Measurements from ENCODE around the gene SCN4A.

SCN4A gene

GRCh38 chr17:64001763-64002529, 29.2 kb upstream of the SCN4A start:
- peak; percentile 8 for DNase-seq

- DNase-seq: peak; percentile 7
Observed at GRCh38 chr17:64001091-64001579, 28.4 kb upstream of the SCN4A start.

DNA sequence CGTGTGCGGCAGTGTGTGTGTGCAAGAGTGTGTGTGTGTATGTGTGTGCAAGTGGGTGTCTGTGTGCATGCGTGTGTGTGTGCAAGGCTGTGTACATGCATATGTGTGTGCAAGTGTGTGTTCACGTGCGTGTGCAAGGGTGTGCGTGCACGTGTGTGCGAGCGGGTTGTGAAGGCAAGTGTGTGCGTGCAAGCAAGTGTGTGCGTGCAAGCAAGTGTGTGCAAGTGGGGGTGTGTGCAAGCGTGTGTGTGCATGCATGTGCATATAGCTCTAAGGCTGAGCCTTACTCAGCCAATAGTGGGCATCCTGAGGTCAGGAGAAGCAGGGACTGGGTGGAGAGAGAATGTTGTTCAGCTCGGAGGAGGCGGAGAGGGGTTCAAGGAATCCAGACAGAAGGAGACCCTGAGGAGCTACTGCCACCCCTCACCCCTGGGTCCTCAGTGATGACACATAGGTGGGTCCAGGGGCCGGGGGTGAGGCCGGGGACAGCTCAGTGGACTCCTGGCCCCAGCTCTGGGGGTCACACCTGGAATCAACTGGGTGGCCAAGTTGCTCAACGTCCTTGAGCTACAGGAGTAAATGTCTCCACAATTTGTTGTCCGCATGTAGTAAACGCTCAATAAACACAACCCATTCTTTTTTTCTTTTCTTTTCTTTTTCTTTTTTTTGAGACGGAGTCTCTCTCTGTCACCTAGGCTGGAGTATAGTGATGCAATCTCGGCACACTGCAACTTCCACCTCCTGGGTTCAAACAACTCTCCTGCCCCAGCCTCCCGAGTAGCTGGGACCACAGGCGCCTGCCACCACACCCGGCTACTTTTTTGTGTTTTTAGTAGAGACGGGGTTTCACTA, 27.2 kb upstream of the SCN4A start:
- no peak for DNase-seq

- no peak for DNase-seq
Observed at GRCh38 chr17:63998721-63999679, 26.3 kb upstream of the SCN4A start.

GRCh38 chr17:63998050-63998720, 25.5 kb upstream of the SCN4A start, which contains the start of gene PRR29:
Gene PRR29, plus strand, starts transcription at chr17:63998351. Its CDS starts 14 bp downstream, at chr17:63998365.
- peak; percentile 69 for DNase-seq

DNA sequence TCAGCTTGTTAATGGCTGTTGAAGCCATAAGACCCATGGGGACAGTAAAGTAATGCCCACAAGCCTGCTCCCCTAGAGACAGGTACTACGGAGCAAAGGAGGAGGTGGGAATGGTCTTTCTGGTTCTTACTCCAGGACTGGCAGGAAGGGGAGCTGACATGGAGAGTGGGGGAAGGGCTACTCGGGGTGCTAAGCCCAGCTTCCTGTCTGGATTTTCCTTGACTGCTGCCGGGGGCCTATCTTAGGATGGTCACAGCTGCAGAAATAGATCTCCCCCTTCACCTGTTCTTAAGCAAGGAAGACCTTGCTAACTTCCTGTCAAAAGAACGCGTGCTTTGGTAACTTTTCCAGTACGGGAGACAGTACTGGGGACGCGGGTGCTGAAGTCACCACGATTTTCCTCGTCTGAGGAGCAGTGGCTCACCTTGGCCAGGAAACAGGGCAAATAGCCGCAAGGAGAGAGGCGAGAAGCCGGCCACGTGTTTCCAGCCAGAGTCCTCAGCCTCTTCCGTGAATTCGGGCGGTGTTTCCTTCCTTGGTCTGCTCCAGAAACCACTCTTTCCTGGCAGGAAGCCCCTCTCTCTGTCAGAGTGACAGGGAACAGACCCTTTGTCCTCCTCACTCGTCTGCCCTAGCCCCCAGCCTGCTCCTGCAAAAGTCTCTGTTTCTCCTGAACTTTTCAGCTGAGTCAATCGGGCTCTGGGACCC, 24.8 kb upstream of the SCN4A start:
- no peak for DNase-seq

- DNase-seq: no peak
Observed at GRCh38 chr17:63996430-63997182, 23.9 kb upstream of the SCN4A start.

DNA sequence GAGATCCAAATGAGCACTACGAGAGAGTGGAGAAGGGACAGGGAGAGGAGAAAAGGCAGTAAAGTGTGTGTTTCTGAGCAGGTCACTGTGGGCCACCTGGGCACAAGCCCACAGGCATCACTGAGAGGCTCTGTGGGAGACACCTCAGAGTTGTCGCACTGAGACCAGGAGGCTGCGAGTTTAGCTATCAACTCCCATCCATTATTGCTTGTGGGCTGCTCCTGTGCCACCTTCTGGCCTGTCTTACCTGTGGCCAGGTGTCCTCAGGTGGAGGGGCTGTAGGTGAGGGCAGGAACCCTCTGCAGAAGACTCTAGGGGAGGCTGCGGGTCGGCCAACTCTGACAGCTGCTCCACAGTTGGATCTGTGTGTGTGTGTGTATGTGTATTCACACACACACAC, 22.9 kb upstream of the SCN4A start:
- DNase-seq: no peak

DNA sequence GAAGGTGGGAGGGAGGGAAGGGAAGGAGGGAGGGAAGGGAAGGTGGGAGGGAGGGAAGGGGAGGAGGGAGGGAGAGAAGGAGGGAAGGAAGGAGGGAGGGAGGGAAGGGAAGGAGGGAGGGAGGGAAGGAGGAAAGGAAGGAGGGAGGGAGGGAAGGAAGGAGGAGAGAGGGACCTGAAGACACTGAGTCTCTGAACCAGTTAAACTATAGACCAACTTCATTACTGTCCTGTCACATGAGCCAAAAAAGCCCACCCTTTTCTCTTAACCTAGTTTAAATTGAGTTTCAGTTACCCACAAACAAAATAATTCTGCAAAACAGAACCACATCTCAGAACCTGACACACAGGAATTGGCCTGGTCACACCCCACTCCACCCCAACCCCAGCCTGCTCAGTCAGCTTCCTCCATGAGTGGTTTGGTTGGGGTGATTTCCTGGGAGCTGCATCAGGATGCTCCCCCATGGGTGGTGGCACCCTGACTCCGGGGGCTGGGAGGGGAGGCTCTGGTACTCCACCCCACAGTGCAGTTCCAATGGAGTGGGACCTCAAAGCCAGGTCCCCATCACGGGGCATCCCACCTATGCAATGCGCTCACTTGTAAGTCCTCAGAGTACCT, 20.8 kb upstream of the SCN4A start:
- no peak for DNase-seq

DNA sequence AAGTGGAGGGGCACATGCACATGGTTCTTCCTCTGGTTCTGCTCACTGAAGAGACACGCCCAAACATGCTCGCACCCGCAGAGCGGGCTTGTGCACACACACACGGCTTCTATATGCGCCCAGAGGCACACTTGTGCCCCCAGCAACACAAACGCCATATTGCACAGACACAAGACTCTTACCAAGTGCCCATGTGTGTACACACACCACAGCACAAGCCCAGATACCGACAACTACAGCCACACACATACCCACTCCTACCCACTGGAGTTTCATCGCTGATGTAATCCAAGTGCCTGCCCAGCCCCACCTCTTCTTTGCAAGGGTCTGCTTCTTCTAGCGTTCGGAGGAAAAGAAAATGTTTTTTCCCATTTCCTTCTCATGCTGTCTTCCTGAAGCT, 18.9 kb upstream of the SCN4A start:
- no peak for DNase-seq

DNA sequence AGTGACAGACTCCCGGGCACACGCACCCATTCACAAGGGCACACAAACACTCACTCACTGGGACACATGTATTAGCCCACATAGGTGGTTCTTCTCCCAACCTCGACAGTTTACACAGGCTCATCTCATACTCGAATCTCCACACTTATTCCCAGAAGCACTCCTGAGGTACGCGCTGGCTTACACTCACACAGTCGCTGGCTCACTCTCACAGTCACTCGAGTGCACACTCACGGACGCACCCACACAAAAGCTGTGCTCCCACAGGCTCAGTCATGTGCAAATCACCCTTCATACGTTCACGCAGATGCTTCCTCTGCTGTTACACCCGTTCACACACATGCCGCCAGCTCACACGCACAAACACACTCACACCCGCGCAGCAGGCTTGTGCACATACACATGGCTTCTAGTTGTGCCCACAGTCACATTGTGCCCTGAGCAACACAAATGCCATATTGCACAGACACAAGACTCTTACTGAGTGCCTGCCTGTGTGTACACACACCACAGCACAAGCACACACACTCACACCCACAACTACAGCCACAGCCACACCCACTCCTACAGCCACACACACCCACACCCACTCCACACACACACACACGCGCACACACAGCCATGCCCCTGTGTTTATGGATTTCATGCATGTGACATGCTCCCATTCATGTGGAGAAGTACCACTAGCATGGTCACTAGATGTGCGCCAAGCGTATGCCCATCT, 17.1 kb upstream of the SCN4A start:
- DNase-seq: no peak

- DNase-seq: no peak
Observed at GRCh38 chr17:63988741-63989621, 16.3 kb upstream of the SCN4A start.

GRCh38 chr17:63988127-63988478, 15.4 kb upstream of the SCN4A start:
- DNase-seq: no peak

- no peak for DNase-seq
Observed at GRCh38 chr17:63987221-63988126, 14.8 kb upstream of the SCN4A start.

DNA sequence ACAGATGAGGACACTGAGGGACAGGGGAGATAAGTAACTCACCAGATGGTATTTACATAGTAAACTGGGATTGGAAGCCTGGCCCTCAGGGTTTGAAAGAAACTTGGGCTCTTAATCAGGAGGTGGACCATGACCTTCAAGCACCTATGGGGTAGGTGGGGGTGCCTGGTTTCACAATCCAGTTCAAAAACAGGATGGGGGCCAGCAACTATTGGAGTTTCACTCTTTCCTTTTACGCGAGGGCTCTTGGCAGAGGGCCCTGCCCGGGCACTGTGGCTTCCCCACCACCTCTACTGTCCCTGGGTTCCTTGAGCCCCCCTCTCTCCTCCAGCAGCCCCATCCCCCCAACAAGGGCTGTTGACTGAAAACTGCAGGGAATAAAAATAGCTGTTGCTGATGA, 14.1 kb upstream of the SCN4A start:
- DNase-seq: no peak

- DNase-seq: no peak
Observed at GRCh38 chr17:63985387-63986140, 12.8 kb upstream of the SCN4A start.

All from activated CD4-positive, alpha-beta T cell treated with anti-CD3 and anti-CD28 coated beads for 1 hour (primary cell).